ENCODE data around the gene ETFA.

The ETFA gene

DNA sequence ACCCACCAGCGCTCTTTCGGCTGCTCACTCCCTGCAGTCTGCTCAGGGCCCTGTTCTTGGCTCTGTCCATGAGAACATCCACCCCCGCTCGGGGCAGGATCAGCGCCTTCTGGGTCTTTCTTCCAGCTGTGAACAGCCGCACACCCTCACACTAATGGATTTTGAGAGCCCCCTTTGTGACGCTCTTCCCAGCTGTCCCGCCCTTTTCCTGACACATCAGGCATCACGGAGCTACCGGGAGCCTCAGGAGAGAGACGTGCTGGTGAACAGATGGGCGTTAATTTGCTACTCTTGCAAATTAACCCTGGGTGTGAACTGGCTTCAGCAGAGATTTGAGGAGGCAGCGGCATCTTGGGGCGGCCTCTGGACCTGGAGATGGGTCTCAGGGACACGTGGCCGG lies 138.5 kb downstream of the ETFA start:
- DNase-seq (ENCODE audit: low read depth): no peak

DNA sequence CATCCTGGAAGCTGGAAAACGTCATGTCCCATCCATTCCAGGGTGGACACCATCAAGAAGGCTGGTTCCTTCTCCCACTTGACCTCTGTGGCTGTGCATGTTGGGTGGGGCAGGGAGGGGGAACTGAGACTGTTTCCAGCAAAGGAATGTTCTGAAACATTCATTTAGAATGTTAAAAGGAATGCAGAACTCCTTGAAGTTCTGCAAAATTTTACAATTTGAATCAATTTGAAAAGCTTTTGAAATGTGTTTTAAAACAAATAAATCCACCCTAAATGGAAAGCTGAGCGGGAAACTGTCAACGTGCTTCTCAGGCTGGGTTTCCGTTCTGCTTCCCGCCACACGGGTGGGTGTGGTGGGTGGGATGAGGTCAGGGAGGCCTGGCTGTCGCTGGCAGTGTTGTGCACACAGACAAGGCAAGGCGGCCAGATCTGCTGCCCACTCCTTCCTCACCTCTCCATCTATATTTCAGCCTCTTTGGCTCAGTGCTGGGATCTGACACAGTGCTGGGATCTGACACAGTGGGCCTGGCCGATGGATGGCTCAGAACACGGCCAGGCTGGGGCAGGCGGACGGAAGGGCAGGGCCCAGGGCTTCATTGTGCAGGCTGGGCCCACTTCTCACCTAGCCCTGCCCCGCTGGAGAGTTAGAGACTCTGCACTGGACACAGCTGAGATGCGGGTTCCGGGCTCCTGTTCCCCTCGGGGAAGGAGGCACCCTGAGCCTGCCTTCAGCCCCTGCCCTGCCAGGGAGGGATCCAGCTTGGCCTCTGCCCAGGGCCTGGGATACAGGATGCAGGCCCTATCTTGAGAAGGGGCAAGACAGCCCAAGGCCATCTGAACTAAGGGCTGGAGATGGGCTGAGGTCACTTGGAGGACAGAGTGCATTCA lies 141.1 kb downstream of the ETFA start:
- no peak for DNase-seq (ENCODE audit: low read depth)

DNA sequence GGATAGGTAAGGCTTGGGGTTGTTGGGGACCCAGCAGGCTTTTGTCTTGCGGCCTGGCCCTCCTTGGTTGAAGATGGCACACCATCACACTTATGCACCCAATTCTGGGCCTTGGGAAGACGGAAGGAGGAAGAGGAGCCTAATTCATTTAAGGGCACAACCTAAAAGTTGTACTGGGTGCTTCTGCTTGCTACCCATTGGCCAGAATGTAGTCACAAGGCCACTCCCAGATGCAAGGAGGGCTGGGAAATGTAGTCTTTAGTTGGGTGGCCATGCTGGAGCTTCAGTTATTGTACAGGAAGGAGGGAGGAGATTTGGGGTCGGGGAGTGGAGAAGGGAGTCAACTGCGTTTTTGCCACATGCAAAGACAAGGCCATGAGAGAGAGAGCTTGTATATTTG lies 142.3 kb downstream of the ETFA start:
- peak; percentile 46 for DNase-seq (ENCODE audit: low read depth)

DNA sequence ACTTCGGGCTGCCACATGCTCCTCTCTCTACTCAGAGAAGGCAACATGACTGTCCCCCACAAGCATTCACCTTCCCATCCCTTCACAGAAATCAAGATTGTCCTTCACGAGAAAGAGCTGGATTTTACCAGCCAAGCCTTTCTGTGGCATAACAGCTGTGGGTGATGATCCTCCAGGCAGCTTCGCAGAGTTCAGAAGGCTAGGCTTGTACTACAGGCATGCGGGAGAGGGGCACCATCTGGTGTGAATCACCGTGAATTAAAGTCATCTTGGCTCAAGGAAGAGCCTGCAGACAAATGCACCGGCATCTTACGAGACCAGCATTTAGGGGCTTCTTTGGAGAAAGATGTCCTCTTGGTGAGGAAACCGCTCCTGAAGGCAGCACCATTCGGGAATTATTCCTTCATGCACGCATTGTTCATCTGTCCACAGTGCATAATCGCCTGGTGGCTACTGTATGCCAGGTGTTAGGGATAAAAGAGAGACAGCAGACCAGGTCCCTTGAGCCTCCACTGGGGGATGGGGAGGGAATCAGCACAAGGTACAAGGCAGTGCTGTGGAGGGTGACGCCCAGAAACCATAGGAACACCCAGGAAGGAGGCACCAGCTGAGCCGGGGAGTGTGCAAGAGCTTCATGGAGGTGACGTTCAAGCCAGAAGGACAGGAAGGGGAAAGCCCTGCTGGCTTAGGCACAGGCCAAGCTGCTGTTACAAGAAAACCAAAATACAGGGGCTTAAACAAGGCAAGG lies 142.9 kb downstream of the ETFA start:
- no peak for DNase-seq (ENCODE audit: low read depth)

DNA sequence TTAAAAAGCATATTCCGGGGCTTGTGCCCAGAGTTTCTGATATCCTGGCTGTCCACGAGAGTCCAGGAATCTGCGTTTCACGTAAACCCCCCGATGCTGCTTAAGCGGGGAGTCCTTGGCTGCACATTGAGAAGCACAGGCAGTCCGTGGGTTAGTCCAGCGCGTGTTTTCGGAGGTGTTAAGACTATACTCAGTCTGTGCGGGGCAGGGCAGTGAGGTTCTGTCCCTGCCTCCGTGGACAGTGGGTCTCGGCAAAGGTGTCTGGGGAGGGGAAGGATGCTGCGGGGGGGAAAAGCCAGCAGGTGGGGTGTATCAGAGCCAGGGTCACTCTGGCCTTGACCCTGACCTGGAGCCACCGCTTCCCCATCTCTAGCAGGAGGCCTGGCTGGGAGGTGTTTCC lies 145.3 kb downstream of the ETFA start:
- no peak for DNase-seq (ENCODE audit: low read depth)
